Stomach (tissue), 9 donors: Measurements from ENCODE around the gene EFCAB11. TPM values are rescaled to one million over a fixed set of nuclear protein-coding genes. Genes with fewer than 3 reads are reported as not detected.

Source experiments
- DNase-seq, 2 donors: peaks; one replicate each; pipeline versions ENCODE4 v3.0.0 to v3.0.0-alpha.2; 2013 to 2019
- H3K27ac ChIP-seq, 5 donors: fragments of 200-600 bp in 4 of 5; sonication (generic) in 4 of 5; one replicate each; pipeline ENCODE4 v1.5.1; 2013 to 2019; ENCODE audit warnings: mild to moderate bottlenecking in 1 of 5, moderate library complexity in 1 of 5
- H3K27me3 ChIP-seq, 3 donors: fragments of 200-600 bp; sonication (generic); one replicate each; pipeline ENCODE4 v1.5.1; 2017 to 2019; ENCODE audit warnings: mixed run types in 1 of 3
- H3K36me3 ChIP-seq, 4 donors: fragments of 200-600 bp; sonication (generic); 1 replicate in 3 of 4; 2 replicates in 1 of 4; pipeline ENCODE4 v1.5.1; 2016 to 2019
- H3K4me1 ChIP-seq, 4 donors: fragments of 200-600 bp; sonication (generic); one replicate each; pipeline ENCODE4 v1.5.1; 2016 to 2019
- H3K4me3 ChIP-seq, 4 donors: fragments of 200-600 bp; sonication (generic) in 3 of 4; one replicate each; pipeline ENCODE4 v1.5.1; 2016 to 2019; ENCODE audit warnings: mild to moderate bottlenecking in 1 of 4
- H3K9me3 ChIP-seq, 4 donors: fragments of 200-600 bp; sonication (generic); one replicate each; pipeline ENCODE4 v1.5.1; 2016 to 2019
- EP300 ChIP-seq: sonication (generic); formaldehyde crosslinking; IDR thresholded peaks from one replicate; pipeline ENCODE4 v1.6.1; 2017; ENCODE audit warnings: antibody characterized with exemption
- POLR2A ChIP-seq, 4 donors: fragments of 450-650 bp; IDR thresholded peaks; one replicate each; pipeline ENCODE4 v1.6.1; 2016; ENCODE audit warnings: antibody characterized with exemption in 4 of 4, control low read depth in 2 of 4, mild to moderate bottlenecking in 1 of 4, moderate library complexity in 1 of 4
- POLR2AphosphoS5 ChIP-seq, 3 donors: sonication (generic); formaldehyde crosslinking; IDR thresholded peaks; one replicate each; pipeline ENCODE4 v1.6.1; 2016; ENCODE audit warnings: antibody characterized with exemption in 3 of 3
- WGBS, 5 donors: extraction: QIAGEN DNeasy Blood & Tissue Kit in 3 of 5; methylation state at CpG; one replicate each; pipeline versions ENCODE4 v1.1.5 to v1.1.7; 2013 to 2018; 5-methylcytosine and 5-hydroxymethylcytosine counted together
- intact Hi-C: fragments of 100-400 bp; cut with DNase I; formaldehyde crosslinking; loops from one replicate; pipeline ENCODE4 v1.15.1; 2023; ENCODE audit warnings: low total_unique reads
- polyA plus RNA-seq, 3 donors: library from polyadenylated mRNA; stranded (reverse); fragments of 200-250 nt; gene quantifications; one replicate each; pipeline ENCODE4 v1.2.3, GENCODE V29; 2013
- total RNA-seq, 5 donors: library from RNA; depleted of rRNA; stranded (reverse); fragments of >200 nt; gene quantifications; one replicate each; pipeline versions ENCODE4 v1.1.0 to v1.2.3, GENCODE V29; 2014 to 2016
- TF ChIP-seq, protein P1 (sequence below), 7 experiments: fragments of 450-650 bp in 4 of 7; fragments of 200-600 bp in 3 of 7; sonication (generic) in 3 of 7; IDR thresholded peaks; one replicate each; pipeline ENCODE4 v1.5.1; 2016 to 2019; ENCODE audit warnings: antibody characterized with exemption in 7 of 7, control low read depth in 2 of 7, mild to moderate bottlenecking in 1 of 7
- donor health status: healthy with polysubstance abuse.
- donor health status: Bipolar disorder and iron deficiency.
- donor health status: healthy.

Gene EFCAB11
- total and polyA plus RNA-seq, 8 donors: 4.5 to 20.4 (median 10.0) TPM

DNA sequence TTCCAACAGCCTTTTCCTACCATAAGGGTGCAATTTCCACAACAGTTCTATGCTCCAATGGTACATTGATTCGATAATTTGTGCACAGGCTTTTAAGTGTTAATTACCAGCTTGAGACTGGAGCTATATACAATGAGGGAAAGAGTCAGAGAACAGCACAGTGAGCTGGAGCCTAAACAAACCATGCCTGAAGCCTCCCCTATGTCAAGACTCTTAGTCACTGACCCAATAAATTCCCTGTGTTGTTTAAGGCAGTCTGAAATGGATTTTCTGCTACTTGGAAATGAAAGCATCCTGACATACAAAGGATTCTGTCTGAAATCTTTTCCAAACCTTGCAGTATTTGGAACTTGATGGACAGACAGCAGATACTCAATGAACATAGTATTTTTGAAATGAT, 149.0 kb downstream of the EFCAB11 start:
- H3K27ac ChIP-seq: no peak overlapping the region
- DNase-seq: no peak
- H3K36me3 ChIP-seq: no peaks in the 10 kb centered on the region
- H3K27me3 ChIP-seq: no peaks in the 10 kb centered on the region
- 88 to 100% (median 95%) methylated on average over 1 of the region's 1 CpG for WGBS, 5 donors
- H3K9me3 ChIP-seq: no peaks in the 10 kb centered on the region
- intact Hi-C loops: no loop called here
- H3K4me1 ChIP-seq: no peaks in the 10 kb centered on the region
- H3K4me3 ChIP-seq: no peak overlapping the region
- TF ChIP-seq POLR2AphosphoS5 (IDR thresholded peaks at IDR 0.05) (no peak), POLR2A (IDR thresholded peaks at IDR 0.05) (no peak), EP300 (no peak)
- TF ChIP-seq, protein P1, sequence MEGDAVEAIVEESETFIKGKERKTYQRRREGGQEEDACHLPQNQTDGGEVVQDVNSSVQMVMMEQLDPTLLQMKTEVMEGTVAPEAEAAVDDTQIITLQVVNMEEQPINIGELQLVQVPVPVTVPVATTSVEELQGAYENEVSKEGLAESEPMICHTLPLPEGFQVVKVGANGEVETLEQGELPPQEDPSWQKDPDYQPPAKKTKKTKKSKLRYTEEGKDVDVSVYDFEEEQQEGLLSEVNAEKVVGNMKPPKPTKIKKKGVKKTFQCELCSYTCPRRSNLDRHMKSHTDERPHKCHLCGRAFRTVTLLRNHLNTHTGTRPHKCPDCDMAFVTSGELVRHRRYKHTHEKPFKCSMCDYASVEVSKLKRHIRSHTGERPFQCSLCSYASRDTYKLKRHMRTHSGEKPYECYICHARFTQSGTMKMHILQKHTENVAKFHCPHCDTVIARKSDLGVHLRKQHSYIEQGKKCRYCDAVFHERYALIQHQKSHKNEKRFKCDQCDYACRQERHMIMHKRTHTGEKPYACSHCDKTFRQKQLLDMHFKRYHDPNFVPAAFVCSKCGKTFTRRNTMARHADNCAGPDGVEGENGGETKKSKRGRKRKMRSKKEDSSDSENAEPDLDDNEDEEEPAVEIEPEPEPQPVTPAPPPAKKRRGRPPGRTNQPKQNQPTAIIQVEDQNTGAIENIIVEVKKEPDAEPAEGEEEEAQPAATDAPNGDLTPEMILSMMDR (IDR thresholded peaks at IDR 0.05): no peak

DNA sequence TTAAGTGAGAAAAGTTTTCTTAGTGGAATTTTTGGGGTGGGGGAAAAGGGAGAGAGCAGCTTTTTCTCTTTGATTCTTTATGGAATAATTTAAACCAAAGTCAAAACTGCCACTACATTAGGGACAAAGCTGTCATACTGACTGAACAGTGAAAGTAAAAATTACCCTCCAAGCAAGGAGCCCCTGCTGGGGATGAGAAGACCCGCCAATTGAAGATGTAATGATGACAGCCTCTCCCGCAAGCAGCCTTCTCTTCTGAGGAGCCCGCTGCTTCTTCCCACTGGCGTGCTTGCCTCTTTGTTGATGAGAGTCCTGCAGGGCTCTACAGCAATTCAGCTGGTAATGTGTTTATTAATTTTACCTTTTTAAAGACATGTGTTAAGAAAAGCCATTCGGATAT, 151.0 kb downstream of the EFCAB11 start:
- no peaks in the 10 kb centered on the region for H3K4me1 ChIP-seq
- no peak for DNase-seq
- intact Hi-C loops: no loop called here
- 94 to 97% (median 94%) methylated on average over 5 of the region's 5 CpGs for WGBS, 5 donors
- TF ChIP-seq POLR2A (IDR thresholded peaks at IDR 0.05) (no peak), POLR2AphosphoS5 (IDR thresholded peaks at IDR 0.05) (no peak), EP300 (no peak)
- TF ChIP-seq, protein P1 (IDR thresholded peaks at IDR 0.05): no peak
- H3K36me3 ChIP-seq: no peaks in the 10 kb centered on the region
- no peaks in the 10 kb centered on the region for H3K27me3 ChIP-seq
- H3K27ac ChIP-seq: no peak overlapping the region
- H3K4me3 ChIP-seq: no peak overlapping the region
- H3K9me3 ChIP-seq: no peaks in the 10 kb centered on the region

DNA sequence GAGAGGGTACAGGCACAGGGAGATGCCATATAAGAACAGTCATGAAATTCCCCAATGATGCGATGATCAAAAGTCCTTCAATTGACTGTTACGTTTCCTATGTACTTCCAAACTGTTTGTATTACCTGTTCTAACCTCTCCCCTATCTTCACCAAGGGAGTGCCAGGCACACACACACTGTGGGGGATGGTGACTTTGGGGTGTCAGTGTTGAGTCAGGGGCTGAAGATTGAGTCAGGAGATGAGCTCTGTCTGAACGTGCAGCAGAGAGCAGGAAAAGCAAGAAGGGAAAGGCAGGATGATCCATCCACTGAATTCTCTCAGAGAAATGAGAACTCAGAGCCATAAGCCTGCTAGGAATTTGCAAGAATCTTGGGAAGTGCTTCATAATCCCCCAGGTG, 153.4 kb downstream of the EFCAB11 start:
- no peaks in the 10 kb centered on the region for H3K27me3 ChIP-seq
- no peak overlapping the region for H3K4me3 ChIP-seq
- TF ChIP-seq EP300: no peak
- TF ChIP-seq POLR2A (IDR thresholded peaks at IDR 0.05): no peak
- TF ChIP-seq, protein P1 (IDR thresholded peaks at IDR 0.05): no peak
- TF ChIP-seq POLR2AphosphoS5 (IDR thresholded peaks at IDR 0.05): no peak
- no peak overlapping the region for H3K27ac ChIP-seq
- H3K9me3 ChIP-seq: no peaks in the 10 kb centered on the region
- DNase-seq: no peak
- H3K36me3 ChIP-seq: no peaks in the 10 kb centered on the region
- intact Hi-C loops: no loop called here
- H3K4me1 ChIP-seq: no peaks in the 10 kb centered on the region
- 66 to 90% (median 77%) methylated on average over 3 of the region's 3 CpGs for WGBS, 5 donors

DNA sequence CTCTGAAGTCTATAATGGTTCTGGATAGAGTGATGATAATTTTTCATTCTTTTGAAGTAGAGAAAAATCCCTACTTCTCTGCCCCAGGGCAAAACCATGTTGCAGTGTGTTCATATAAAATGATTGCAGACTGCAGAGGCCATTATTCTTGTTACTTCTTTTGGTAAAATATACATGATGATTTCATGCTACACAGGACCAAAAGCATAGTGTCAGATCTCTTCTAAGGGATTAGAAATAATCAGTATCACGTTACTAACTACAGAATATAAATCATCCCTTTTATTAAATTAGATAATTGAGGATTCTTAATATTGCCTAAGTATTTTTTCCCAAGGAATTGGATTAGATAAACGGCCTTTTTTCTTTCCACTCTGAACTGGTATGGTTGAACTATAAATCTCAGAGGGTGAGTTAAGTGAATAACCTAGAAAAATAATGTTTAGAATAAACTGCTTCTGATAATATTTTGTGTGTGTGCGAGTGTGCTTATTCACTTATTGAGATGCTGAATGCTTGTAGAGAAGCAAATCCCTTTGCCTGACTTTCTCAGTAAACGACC, 156.2 kb downstream of the EFCAB11 start:
- Histone ChIP-seq H3K27me3 (no peaks in the 10 kb centered on the region), H3K4me3 (no peak overlapping the region), H3K27ac (no peak overlapping the region), H3K4me1 (no peaks in the 10 kb centered on the region), H3K36me3 (no peaks in the 10 kb centered on the region), H3K9me3 (no peaks in the 10 kb centered on the region)
- no peak for DNase-seq
- WGBS, 5 donors: 78 to 82% (median 81%) methylated on average over 4 of the region's 4 CpGs
- TF ChIP-seq POLR2AphosphoS5 (IDR thresholded peaks at IDR 0.05) (no peak), POLR2A (IDR thresholded peaks at IDR 0.05) (no peak), EP300 (no peak)
- intact Hi-C loops: no loop called here

DNA sequence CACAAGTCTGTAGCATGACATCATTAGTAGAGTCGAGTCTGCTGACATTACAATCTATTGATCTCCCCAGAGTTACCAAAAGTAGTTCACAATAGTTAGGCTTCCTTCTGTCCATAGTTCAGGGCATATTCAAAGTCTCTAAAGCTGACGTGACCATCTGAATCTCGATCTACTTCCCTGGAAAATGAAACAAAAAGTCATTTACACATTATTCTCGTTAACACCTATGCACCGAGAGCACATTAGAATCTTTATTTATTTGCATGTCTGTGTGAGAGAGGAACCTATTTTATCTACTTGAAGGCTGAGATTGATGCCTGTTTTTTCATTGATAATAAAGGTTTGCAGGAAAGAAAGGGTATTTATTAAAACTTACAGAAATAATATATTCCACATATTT, 157.4 kb downstream of the EFCAB11 start:
- H3K4me3 ChIP-seq: no peak overlapping the region
- intact Hi-C loops: no loop called here
- TF ChIP-seq, protein P1 (IDR thresholded peaks at IDR 0.05): no peak
- TF ChIP-seq POLR2A (IDR thresholded peaks at IDR 0.05) (no peak), POLR2AphosphoS5 (IDR thresholded peaks at IDR 0.05) (no peak), EP300 (no peak)
- H3K27me3 ChIP-seq: no peaks in the 10 kb centered on the region
- no peaks in the 10 kb centered on the region for H3K36me3 ChIP-seq
- WGBS, 5 donors: 65 to 92% (median 74%) methylated on average over 5 of the region's 5 CpGs
- H3K4me1 ChIP-seq: no peaks in the 10 kb centered on the region
- no peaks in the 10 kb centered on the region for H3K9me3 ChIP-seq
- DNase-seq: no peak
- H3K27ac ChIP-seq: no peak overlapping the region
